Stomach (tissue), 4 donors: ENCODE results near the gene SDK2.

ENCODE experiments used
- CTCF ChIP-seq, 7 experiments: fragments of 450-650 bp in 4 of 7; fragments of 200-600 bp in 3 of 7; sonication (generic) in 3 of 7; IDR thresholded peaks; one replicate each; pipeline ENCODE4 v1.5.1; 2016 to 2019; ENCODE audit warnings: antibody characterized with exemption in 7 of 7, control low read depth in 2 of 7, mild to moderate bottlenecking in 1 of 7
- EP300 ChIP-seq: sonication (generic); formaldehyde crosslinking; IDR thresholded peaks from one replicate; pipeline ENCODE4 v1.6.1; 2017; ENCODE audit warnings: antibody characterized with exemption
- POLR2A ChIP-seq, 4 donors: fragments of 450-650 bp; IDR thresholded peaks; one replicate each; pipeline ENCODE4 v1.6.1; 2016; ENCODE audit warnings: antibody characterized with exemption in 4 of 4, control low read depth in 2 of 4, mild to moderate bottlenecking in 1 of 4, moderate library complexity in 1 of 4
- POLR2AphosphoS5 ChIP-seq, 3 donors: sonication (generic); formaldehyde crosslinking; IDR thresholded peaks; one replicate each; pipeline ENCODE4 v1.6.1; 2016; ENCODE audit warnings: antibody characterized with exemption in 3 of 3

- TF ChIP-seq POLR2A (IDR thresholded peaks at IDR 0.05) (no peak), CTCF (IDR thresholded peaks at IDR 0.05) (no peak), POLR2AphosphoS5 (IDR thresholded peaks at IDR 0.05) (no peak), EP300 (no peak)
These were observed 1.0 kb downstream of the SDK2 start for GRCh38 chr17:73643001-73643851.
